B cell (primary cell): ENCODE results near the gene TMEM205. TPM values are rescaled to one million over a fixed set of nuclear protein-coding genes. Genes with fewer than 3 reads are reported as not detected.

ENCODE experiments used
- ATAC-seq: fragments of 200-7000 bp; cut with Tn5 transposase; one replicate; pipeline ENCODE4 v1.10.0; 2021; ENCODE audit warnings: low read depth, mild to moderate bottlenecking, moderate number of reproducible peaks, moderate library complexity
- CTCF ChIA-PET: fragments of 350-600 bp; sonication (Branson Sonifier 250); formaldehyde crosslinking; loops from one replicate; lab custom pipeline; 2021; ENCODE audit warnings: antibody characterized with exemption, inconsistent platforms; lab: Charles Lee
- POLR2A ChIA-PET: fragments of 350-600 bp; sonication (Branson Sonifier 250); formaldehyde crosslinking; loops from one replicate; lab custom pipeline; 2021; ENCODE audit warnings: antibody characterized with exemption; lab: Charles Lee
- DNase-seq: peaks from one replicate; pipeline ENCODE4 v3.0.0; 2013
- H2AFZ ChIP-seq: 2 replicates; pipeline ENCODE4 v1.6.1; 2012; ENCODE audit warnings: mild to moderate bottlenecking, low read depth, low read length; ENCODE audit not compliant: insufficient read depth, poor library complexity, severe bottlenecking
- H3K27ac ChIP-seq, 2 donors: 1 replicate in 1 of 2; 2 replicates in 1 of 2; pipeline ENCODE4 v1.5.1; 2012 to 2013; ENCODE audit warnings: low read length in 2 of 2, mild to moderate bottlenecking in 2 of 2, moderate library complexity in 1 of 2
- H3K27me3 ChIP-seq, 4 experiments: fragments of 200-600 bp in 1 of 4; sonication (generic) in 1 of 4; replicated peaks in 1 of 4; 1 replicate in 2 of 4; 2 replicates in 2 of 4; pipeline versions ENCODE4 v1.6.1 to v1.7.0; 2013 to 2016; ENCODE audit warnings: low read length in 3 of 4, mild to moderate bottlenecking in 2 of 4, mixed read lengths in 1 of 4, moderate library complexity in 1 of 4; ENCODE audit not compliant: insufficient read depth in 4 of 4, control insufficient read depth in 3 of 4; ENCODE audit errors: control extremely low read depth in 1 of 4
- H3K36me3 ChIP-seq, 2 experiments: replicated peaks in 1 of 2; 1 replicate in 1 of 2; 2 replicates in 1 of 2; pipeline versions ENCODE4 v1.6.1 to v1.7.1; 2013; ENCODE audit warnings: low read length in 1 of 2; ENCODE audit not compliant: insufficient read depth in 2 of 2, control insufficient read depth in 1 of 2; ENCODE audit errors: control extremely low read depth in 1 of 2, extremely low read depth in 1 of 2
- H3K4me1 ChIP-seq, 2 donors: fragments of 200-600 bp in 1 of 2; sonication (generic) in 1 of 2; 1 replicate in 1 of 2; 2 replicates in 1 of 2; pipeline versions ENCODE4 v1.5.1 to v1.6.1; 2013 to 2017; ENCODE audit warnings: low read length in 2 of 2; ENCODE audit not compliant: control insufficient read depth in 2 of 2, insufficient read depth in 2 of 2
- H3K4me2 ChIP-seq: replicated peaks from 2 replicates; pipeline ENCODE3; 2012; ENCODE audit warnings: mild to moderate bottlenecking, low read depth, low read length; ENCODE audit not compliant: poor library complexity, severe bottlenecking
- H3K4me3 ChIP-seq, 5 experiments: fragments of 200-600 bp in 1 of 5; sonication (generic) in 1 of 5; 1 replicate in 3 of 5; 2 replicates in 2 of 5; pipeline versions ENCODE4 v1.5.1 to v1.7.0; 2011 to 2016; ENCODE audit warnings: low read length in 4 of 5, mild to moderate bottlenecking in 4 of 5, low read depth in 2 of 5, control low read depth in 1 of 5, moderate library complexity in 1 of 5; ENCODE audit not compliant: insufficient read depth in 1 of 5; ENCODE audit errors: control extremely low read depth in 1 of 5, extremely low read depth in 1 of 5
- H3K79me2 ChIP-seq: fragments of 200-600 bp; sonication (generic); one replicate; pipeline ENCODE4 v1.6.0; 2016; ENCODE audit warnings: low read length; ENCODE audit not compliant: control insufficient read depth, insufficient read depth
- H3K9ac ChIP-seq: fragments of 200-600 bp; sonication (generic); 2 replicates; pipeline ENCODE4 v1.6.1; 2017; ENCODE audit warnings: mild to moderate bottlenecking, low read length, moderate library complexity
- H3K9me3 ChIP-seq, 3 donors: one replicate each; pipeline versions ENCODE4 v1.6.1 to v1.7.1; 2013; ENCODE audit warnings: low read length in 2 of 3; ENCODE audit not compliant: control insufficient read depth in 2 of 3, insufficient read depth in 1 of 3; ENCODE audit errors: control extremely low read depth in 1 of 3
- H4K20me1 ChIP-seq: 2 replicates; pipeline ENCODE4 v1.6.0; 2012; ENCODE audit warnings: mild to moderate bottlenecking, low read length; ENCODE audit not compliant: insufficient read depth, control insufficient read depth, poor library complexity, severe bottlenecking
- H3K27ac Mint-ChIP-seq: one replicate; pipeline ENCODE4 v1.8.0; 2021; ENCODE audit warnings: mixed read lengths
- H3K27me3 Mint-ChIP-seq: one replicate; pipeline ENCODE4 v1.8.0; 2021; ENCODE audit warnings: mixed read lengths
- H3K4me1 Mint-ChIP-seq: one replicate; pipeline ENCODE4 v1.8.0; 2021; ENCODE audit warnings: mixed read lengths
- H3K4me3 Mint-ChIP-seq: one replicate; pipeline ENCODE4 v1.8.0; 2021; ENCODE audit warnings: mixed read lengths
- H3K9me3 Mint-ChIP-seq: one replicate; pipeline ENCODE4 v1.8.0; 2022; ENCODE audit warnings: mixed read lengths; ENCODE audit not compliant: insufficient read depth
- EZH2 ChIP-seq: IDR thresholded peaks from 2 replicates; pipeline ENCODE4 v1.6.1; 2012; ENCODE audit warnings: borderline replicate concordance, low read depth, mild to moderate bottlenecking, moderate library complexity, low read length; ENCODE audit not compliant: insufficient read depth, poor library complexity, severe bottlenecking
- WGBS: methylation state at CpG from one replicate; pipeline ENCODE4 v1.1.5; 2013; ENCODE audit warnings: missing lambda C conversion rate; ENCODE audit not compliant: insufficient coverage; 5-methylcytosine and 5-hydroxymethylcytosine counted together
- intact Hi-C: fragments of 100-400 bp; cut with micrococcal nuclease; formaldehyde crosslinking; loops from one replicate; pipeline ENCODE4 v1.10.0; 2022
- polyA plus RNA-seq: library from polyadenylated mRNA; depleted of rRNA; stranded (reverse); fragments of >200 nt; gene quantifications from 2 replicates; pipeline ENCODE4 v1.2.3, GENCODE V29; 2012
- total RNA-seq, 2 donors: library from RNA; stranded (reverse); fragments of 120-200 nt in 1 of 2; gene quantifications; 1 replicate in 1 of 2; 2 replicates in 1 of 2; pipeline versions ENCODE4 v1.2.3 to v1.2.4, GENCODE V29; 2013 to 2022
- TF ChIP-seq, protein P1 (sequence below): fragments of 200-600 bp; IDR thresholded peaks from one replicate; pipeline ENCODE4 v1.8.0; 2022; ENCODE audit warnings: antibody characterized with exemption, mild to moderate bottlenecking

TMEM205 gene
- total and polyA plus RNA-seq, 2 donors (not counting 1 experiment from before 2014, with no cell fraction given), result 48.5 to 152 TPM

DNA sequence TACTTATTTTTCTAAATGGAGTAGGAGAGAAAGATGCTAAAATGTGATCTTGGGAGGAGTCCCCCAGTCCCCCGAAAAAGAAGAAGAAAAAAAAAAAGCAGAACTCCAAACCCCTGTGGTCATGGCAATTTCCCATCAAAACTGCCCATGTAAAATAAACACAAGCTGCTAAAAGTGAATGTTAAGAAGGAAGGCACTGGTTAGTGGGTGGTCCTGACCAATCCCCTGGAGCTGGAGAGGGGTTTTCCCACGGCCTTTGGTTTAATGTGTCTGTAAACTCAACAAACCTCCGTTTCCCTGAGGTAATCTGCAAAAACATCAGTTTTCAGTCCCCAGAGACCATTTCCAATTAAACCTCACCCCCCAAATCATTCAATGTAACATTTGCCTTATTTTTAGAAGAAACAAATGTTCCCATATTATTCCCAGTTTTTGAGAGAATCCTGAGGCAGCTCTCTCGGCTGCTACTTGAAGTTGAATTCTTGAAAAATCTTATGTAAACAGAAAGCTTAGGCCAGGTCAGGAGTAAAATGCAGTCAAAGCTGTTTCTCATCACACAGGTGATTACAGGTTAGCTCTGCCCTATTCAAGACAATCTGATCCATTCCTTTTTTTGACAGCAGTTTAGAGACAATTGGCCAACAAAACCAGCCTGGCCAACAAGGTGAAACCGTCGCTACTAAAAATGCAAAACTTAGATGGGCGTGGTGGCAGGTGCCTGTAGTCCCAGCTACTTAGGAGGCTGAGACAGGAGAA is 23.6 kb downstream of the TMEM205 start:
- H3K4me3 ChIP-seq, result no peak overlapping the region
- no peaks in the 10 kb centered on the region for H3K9me3 Mint-ChIP-seq
- H3K27ac ChIP-seq, result no peak overlapping the region
- H3K4me2 ChIP-seq, result peak overlapping the region; percentile 1
- H3K9ac ChIP-seq, result no peak overlapping the region
- no peak for TF ChIP-seq EZH2
- TF ChIP-seq, protein P1, sequence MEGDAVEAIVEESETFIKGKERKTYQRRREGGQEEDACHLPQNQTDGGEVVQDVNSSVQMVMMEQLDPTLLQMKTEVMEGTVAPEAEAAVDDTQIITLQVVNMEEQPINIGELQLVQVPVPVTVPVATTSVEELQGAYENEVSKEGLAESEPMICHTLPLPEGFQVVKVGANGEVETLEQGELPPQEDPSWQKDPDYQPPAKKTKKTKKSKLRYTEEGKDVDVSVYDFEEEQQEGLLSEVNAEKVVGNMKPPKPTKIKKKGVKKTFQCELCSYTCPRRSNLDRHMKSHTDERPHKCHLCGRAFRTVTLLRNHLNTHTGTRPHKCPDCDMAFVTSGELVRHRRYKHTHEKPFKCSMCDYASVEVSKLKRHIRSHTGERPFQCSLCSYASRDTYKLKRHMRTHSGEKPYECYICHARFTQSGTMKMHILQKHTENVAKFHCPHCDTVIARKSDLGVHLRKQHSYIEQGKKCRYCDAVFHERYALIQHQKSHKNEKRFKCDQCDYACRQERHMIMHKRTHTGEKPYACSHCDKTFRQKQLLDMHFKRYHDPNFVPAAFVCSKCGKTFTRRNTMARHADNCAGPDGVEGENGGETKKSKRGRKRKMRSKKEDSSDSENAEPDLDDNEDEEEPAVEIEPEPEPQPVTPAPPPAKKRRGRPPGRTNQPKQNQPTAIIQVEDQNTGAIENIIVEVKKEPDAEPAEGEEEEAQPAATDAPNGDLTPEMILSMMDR, result no peak
- peaks cover 0 to 5% (median 0%) of the 10 kb centered on the region in 3 donors for H3K9me3 ChIP-seq
- POLR2A ChIA-PET, result no interaction called here
- DNase-seq (no peak), ATAC-seq (no peak)
- no peaks in the 10 kb centered on the region for H3K27me3 Mint-ChIP-seq
- H4K20me1 ChIP-seq, result no peaks in the 10 kb centered on the region
- peaks cover 0 to 1% of the 10 kb centered on the region in 2 experiments for H3K36me3 ChIP-seq
- peaks cover 43% of the 10 kb centered on the region for H3K4me1 Mint-ChIP-seq
- H2AFZ ChIP-seq, result no peak overlapping the region
- peaks cover 0 to 5% (median 0%) of the 10 kb centered on the region in 4 experiments for H3K27me3 ChIP-seq
- H3K27ac Mint-ChIP-seq, result no peak overlapping the region
- 39% methylated on average over 4 of the region's 7 CpGs for WGBS
- CTCF ChIA-PET, result interaction anchor here (0.6 to 2.1 kb wide), 7 partner anchors 10 to 130 kb away, joined by 3 to 6 read pairs (median 4); no protein-coding TSS in a partner anchor
- H3K79me2 ChIP-seq, result no peaks in the 10 kb centered on the region
- no peak overlapping the region for H3K4me3 Mint-ChIP-seq
- intact Hi-C loops, result no loop called here
- H3K4me1 ChIP-seq, result peaks cover 31 to 47% of the 10 kb centered on the region in 2 donors
